Mucosa of descending colon (tissue), 3 donors: ENCODE measurements around the gene USP20. TPM values are rescaled to one million over a fixed set of nuclear protein-coding genes. Genes with fewer than 3 reads are reported as not detected.
A peak's percentile ranks its signal among the peaks of the same experiment; 100 is the strongest.

ENCODE experiments used
- ATAC-seq: fragments of 200-7000 bp; cut with Tn5 transposase; one replicate; pipeline ENCODE4 v1.9.1; 2020; ENCODE audit warnings: mild to moderate bottlenecking, moderate library complexity
- DNase-seq, 3 donors: peaks; one replicate each; pipeline ENCODE4 v3.0.0-alpha.2; 2020
- H3K36me3 ChIP-seq: fragments of 200-600 bp; one replicate; pipeline ENCODE4 v1.8.0; 2021; ENCODE audit warnings: low read depth, mild to moderate bottlenecking
- H3K4me1 ChIP-seq: fragments of 200-600 bp; one replicate; pipeline ENCODE4 v1.8.0; 2021; ENCODE audit warnings: low read depth, mild to moderate bottlenecking
- H3K4me3 ChIP-seq: fragments of 200-600 bp; one replicate; pipeline ENCODE4 v1.8.0; 2021; ENCODE audit warnings: mild to moderate bottlenecking
- H3K9me3 ChIP-seq: fragments of 200-600 bp; one replicate; pipeline ENCODE4 v1.8.0; 2021; ENCODE audit warnings: mild to moderate bottlenecking
- intact Hi-C, 2 donors: fragments of 100-400 bp; cut with DNase I in 1 of 2; cut with micrococcal nuclease in 1 of 2; formaldehyde crosslinking; loops; one replicate each; pipeline versions ENCODE4 v1.11.0 to v1.11.1; 2022; cut with DNase I, micrococcal nuclease
- total RNA-seq, 3 donors: library from RNA; stranded (reverse); fragmentation: NEBNext Ultra II Directional in 2 of 3; extraction: Animal tissue kit (Norgen Biotek cat#: 25700) in 2 of 3; gene quantifications; one replicate each; pipeline versions ENCODE4 v1.2.1 to v1.2.4, GENCODE V29; 2021 to 2023
- TF ChIP-seq, protein P1 (sequence below): fragments of 200-600 bp; IDR thresholded peaks from one replicate; pipeline ENCODE4 v1.8.0; 2022; ENCODE audit warnings: antibody characterized with exemption, mild to moderate bottlenecking
- donor health status: DM: no; HTN: no; CAD: no; lungs with moderate emphysema.
- donor health status: DM: no; HTN: no; CAD: no.
- donor health status: DM: no; HTN: yes; CAD: no.

USP20 gene
- total RNA-seq, 3 donors from 2014 or later = 20.2 to 32.3 (median 22.9) TPM

DNA sequence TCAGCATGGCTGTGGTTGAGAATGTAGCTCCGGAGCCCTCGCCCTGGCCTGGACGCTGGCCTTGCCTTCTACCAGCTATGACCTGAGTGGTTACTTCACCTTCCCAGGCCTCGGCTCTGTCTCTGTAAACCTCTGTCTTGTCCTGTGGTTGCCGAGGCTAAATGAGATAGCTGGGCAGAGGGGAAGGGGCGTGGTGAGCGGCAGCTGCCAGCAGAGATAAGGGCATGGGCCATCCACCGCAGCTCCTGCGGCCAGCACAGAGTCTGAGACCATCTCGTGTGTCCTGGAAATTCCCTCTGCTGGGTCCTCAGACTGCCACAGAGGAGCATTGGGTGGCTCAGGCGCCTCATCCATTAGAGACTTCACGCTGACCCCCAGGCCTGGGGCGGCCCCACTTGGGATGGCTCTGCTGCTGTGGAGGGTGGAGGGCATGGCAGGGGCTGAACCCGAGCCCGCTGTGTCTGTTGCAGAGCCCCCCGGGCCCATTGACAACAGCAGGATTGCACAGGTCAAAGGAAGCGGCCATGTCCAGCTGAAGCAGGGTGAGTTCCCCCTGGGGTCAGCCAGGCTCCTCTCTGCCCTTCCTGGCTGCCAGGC, 43.9 kb downstream of the USP20 start:
- Histone ChIP-seq H3K9me3 (no peaks in the 10 kb centered on the region), H3K36me3 (no peaks in the 10 kb centered on the region), H3K4me3 (no peak overlapping the region), H3K4me1 (peaks cover 5% of the 10 kb centered on the region)
- TF ChIP-seq, protein P1, sequence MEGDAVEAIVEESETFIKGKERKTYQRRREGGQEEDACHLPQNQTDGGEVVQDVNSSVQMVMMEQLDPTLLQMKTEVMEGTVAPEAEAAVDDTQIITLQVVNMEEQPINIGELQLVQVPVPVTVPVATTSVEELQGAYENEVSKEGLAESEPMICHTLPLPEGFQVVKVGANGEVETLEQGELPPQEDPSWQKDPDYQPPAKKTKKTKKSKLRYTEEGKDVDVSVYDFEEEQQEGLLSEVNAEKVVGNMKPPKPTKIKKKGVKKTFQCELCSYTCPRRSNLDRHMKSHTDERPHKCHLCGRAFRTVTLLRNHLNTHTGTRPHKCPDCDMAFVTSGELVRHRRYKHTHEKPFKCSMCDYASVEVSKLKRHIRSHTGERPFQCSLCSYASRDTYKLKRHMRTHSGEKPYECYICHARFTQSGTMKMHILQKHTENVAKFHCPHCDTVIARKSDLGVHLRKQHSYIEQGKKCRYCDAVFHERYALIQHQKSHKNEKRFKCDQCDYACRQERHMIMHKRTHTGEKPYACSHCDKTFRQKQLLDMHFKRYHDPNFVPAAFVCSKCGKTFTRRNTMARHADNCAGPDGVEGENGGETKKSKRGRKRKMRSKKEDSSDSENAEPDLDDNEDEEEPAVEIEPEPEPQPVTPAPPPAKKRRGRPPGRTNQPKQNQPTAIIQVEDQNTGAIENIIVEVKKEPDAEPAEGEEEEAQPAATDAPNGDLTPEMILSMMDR = no peak
- ATAC-seq = no peak
- DNase-seq = peak in 1 of 3 donors; percentile 45
- intact Hi-C loops = no loop called here

DNA sequence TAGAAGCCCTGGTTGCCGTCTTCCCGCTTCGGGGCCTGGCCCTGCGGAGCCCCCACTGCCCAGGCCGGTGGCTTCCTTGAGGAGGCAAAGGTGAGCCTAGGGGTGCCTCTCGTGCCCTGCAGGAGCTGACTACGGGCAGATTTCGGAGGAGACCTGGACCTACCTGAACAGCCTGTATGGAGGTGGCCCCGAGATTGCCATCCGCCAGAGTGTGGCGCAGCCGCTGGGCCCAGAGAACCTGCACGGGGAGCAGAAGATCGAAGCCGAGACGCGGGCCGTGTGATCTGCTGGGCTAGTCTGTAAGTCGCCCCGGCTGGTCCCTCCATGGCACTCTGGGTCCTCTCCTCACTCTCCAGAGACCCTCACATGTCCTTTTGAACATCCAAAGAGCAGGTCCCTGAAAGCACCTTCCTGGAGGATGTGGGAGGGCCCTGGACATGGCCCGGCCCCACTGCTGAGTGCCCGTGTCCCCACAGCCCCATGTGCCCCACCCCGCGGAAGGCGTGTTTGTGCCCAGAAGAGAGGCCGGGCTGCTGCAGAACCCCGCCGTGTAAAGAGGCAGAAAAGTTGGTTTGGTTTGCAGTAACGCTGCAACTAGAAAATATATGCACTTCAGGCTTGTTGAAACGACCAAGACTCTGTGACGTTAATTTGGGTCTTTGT, 44.9 kb downstream of the USP20 start:
- intact Hi-C loops = no loop called here
- no peak for ATAC-seq

DNA sequence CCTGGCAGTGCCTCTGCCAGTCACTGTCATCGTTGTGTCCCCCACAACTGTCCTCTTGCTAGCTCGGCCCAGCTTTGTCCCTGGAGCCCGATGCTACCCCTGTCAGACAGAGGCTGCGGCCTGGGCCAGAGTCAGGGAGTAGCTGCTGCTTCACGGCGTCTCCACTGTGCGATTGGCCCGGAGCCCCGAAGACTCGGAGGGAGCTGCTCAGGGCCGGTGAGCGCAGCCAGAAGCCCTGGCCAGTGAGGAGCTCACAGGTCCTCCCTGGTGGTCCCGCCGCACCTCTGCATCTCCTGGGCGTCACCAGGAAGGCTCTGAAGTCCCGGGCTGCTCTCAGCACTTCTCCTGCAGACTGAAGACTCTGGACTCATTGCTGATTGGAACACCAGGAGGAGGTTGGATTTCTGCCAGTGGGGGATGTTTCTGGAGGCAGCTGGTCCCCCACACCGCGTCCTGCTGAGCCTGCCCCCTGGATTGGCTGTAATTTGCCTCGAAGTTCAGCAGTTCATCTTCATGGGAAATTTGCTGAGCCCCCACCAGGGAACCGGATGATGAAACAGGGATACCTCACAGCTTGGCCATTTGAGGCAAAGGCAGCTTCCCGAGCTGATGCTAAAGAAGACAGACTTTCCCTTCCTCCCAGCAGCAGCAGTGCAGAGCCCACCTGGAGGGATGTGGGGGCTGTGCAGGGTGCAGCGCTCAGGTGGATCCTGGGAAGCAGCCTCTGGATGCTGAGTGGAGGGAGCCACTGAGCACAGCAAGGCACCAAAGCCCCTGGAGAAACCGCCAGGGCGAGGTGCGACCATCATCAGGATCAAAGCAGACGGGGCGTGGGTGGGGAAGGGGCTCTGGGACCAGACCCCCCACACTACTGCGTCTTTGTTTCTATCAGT, 45.6 kb downstream of the USP20 start:
- DNase-seq (peak in 1 of 3 donors; percentile 54), ATAC-seq (no peak)
- Histone ChIP-seq H3K4me3 (no peak overlapping the region), H3K36me3 (no peaks in the 10 kb centered on the region), H3K9me3 (no peaks in the 10 kb centered on the region), H3K4me1 (peaks cover 18% of the 10 kb centered on the region)
- TF ChIP-seq, protein P1 = no peak
- intact Hi-C loops = no loop called here

More for the DNA sequence above, 44.9 kb downstream of the USP20 start:
- peaks cover 13% of the 10 kb centered on the region for H3K4me1 ChIP-seq
- peak in 1 of 3 donors; percentile 40 for DNase-seq
- H3K9me3 ChIP-seq = no peaks in the 10 kb centered on the region
- no peaks in the 10 kb centered on the region for H3K36me3 ChIP-seq
- H3K4me3 ChIP-seq = no peak overlapping the region
- TF ChIP-seq, protein P1 = no peak

GRCh38 chr9:129881547-129882324, 46.5 kb downstream of the USP20 start:
- intact Hi-C loops = no loop called here
- ATAC-seq = no peak
- H3K4me1 ChIP-seq = peaks cover 24% of the 10 kb centered on the region
- H3K36me3 ChIP-seq = no peaks in the 10 kb centered on the region
- peak in 2 of 3 donors; percentile 28 to 46 for DNase-seq
- TF ChIP-seq, protein P1 = no peak
- no peak overlapping the region for H3K4me3 ChIP-seq
- no peaks in the 10 kb centered on the region for H3K9me3 ChIP-seq
